Suprapubic skin (tissue), 3 donors: Measurements from ENCODE around the gene ITPRIP.

ENCODE experiments used
- POLR2A ChIP-seq, 2 donors: fragments of 450-650 bp; IDR thresholded peaks; one replicate each; pipeline ENCODE4 v1.6.1; 2017; ENCODE audit warnings: antibody characterized with exemption in 2 of 2, mild to moderate bottlenecking in 2 of 2, moderate library complexity in 2 of 2
- TF ChIP-seq, protein P1 (sequence below), 2 donors: fragments of 200-600 bp in 1 of 2; fragments of 450-650 bp in 1 of 2; sonication (generic) in 1 of 2; IDR thresholded peaks; one replicate each; pipeline ENCODE4 v1.5.1; 2016 to 2019; ENCODE audit warnings: antibody characterized with exemption in 2 of 2, mild to moderate bottlenecking in 1 of 2, moderate library complexity in 1 of 2

DNA sequence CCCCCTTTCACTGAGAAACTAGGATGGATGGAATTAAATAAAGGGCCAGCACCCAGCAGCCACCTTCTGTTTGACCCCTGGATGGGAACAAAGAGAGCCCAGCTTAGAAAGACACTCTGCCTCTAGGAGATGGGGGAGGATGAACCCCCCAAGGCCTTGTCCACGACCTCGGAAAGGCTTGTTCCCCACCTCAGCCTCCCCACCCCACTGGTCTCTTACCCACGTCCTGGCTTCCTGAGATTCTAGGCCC lies 9.7 kb downstream of the ITPRIP start:
- TF ChIP-seq, protein P1, sequence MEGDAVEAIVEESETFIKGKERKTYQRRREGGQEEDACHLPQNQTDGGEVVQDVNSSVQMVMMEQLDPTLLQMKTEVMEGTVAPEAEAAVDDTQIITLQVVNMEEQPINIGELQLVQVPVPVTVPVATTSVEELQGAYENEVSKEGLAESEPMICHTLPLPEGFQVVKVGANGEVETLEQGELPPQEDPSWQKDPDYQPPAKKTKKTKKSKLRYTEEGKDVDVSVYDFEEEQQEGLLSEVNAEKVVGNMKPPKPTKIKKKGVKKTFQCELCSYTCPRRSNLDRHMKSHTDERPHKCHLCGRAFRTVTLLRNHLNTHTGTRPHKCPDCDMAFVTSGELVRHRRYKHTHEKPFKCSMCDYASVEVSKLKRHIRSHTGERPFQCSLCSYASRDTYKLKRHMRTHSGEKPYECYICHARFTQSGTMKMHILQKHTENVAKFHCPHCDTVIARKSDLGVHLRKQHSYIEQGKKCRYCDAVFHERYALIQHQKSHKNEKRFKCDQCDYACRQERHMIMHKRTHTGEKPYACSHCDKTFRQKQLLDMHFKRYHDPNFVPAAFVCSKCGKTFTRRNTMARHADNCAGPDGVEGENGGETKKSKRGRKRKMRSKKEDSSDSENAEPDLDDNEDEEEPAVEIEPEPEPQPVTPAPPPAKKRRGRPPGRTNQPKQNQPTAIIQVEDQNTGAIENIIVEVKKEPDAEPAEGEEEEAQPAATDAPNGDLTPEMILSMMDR (IDR thresholded peaks at IDR 0.05), result no peak
- TF ChIP-seq POLR2A (IDR thresholded peaks at IDR 0.05), result no peak
